ENCODE measurements around the gene CALU. TPM values are rescaled to one million over a fixed set of nuclear protein-coding genes. Genes with fewer than 3 reads are reported as not detected.

Gene CALU
- total RNA-seq, 4 donors from 2014 or later = 188 to 269 (median 199) TPM

GRCh38 chr7:128733278-128733645 is 5.9 kb upstream of the CALU start:
- no peaks in the 10 kb centered on the region for H3K27me3 ChIP-seq
- no peak for DNase-seq (ENCODE audit: extremely low spot score)
- no peak overlapping the region for H3K27ac ChIP-seq (replicated peaks in 1 of 4)
- WGBS = 63% methylated on average over 2 of the region's 2 CpGs
- intact Hi-C loops (cut with DNase I) = loop anchor here (10.0 kb wide), 1 partner anchor 142 kb away; no protein-coding TSS in a partner anchor
- no peak for TF ChIP-seq POLR2A (IDR thresholded peaks at IDR 0.05; ENCODE audit: low read depth)
- no peak for TF ChIP-seq POLR2AphosphoS5 (IDR thresholded peaks at IDR 0.05)
- no peak for TF ChIP-seq EP300 (IDR thresholded peaks at IDR 0.05)
- TF ChIP-seq CTCF (IDR thresholded peaks at IDR 0.05) = no peak
- peaks cover 0 to 6% (median 4%) of the 10 kb centered on the region in 4 donors for H3K4me1 ChIP-seq
- H3K4me3 ChIP-seq = no peak overlapping the region
- H3K36me3 ChIP-seq = no peaks in the 10 kb centered on the region
- H3K9me3 ChIP-seq = no peaks in the 10 kb centered on the region

- no peak overlapping the region for H3K27ac ChIP-seq (replicated peaks in 1 of 4)
- H3K36me3 ChIP-seq = no peaks in the 10 kb centered on the region
- peaks cover 0 to 12% (median 10%) of the 10 kb centered on the region in 4 donors for H3K4me1 ChIP-seq
- intact Hi-C loops (cut with DNase I) = loop anchor here (5.0 to 10.0 kb wide), 2 partner anchors 57 to 140 kb away; partner anchors contain the start of gene CCDC136
- no peaks in the 10 kb centered on the region for H3K27me3 ChIP-seq
- no peak for DNase-seq (ENCODE audit: extremely low spot score)
- TF ChIP-seq EP300 (IDR thresholded peaks at IDR 0.05) = no peak
- no peak for TF ChIP-seq POLR2AphosphoS5 (IDR thresholded peaks at IDR 0.05)
- TF ChIP-seq CTCF (IDR thresholded peaks at IDR 0.05) = no peak
- TF ChIP-seq POLR2A (IDR thresholded peaks at IDR 0.05; ENCODE audit: low read depth) = no peak
- 90% methylated on average over 1 of the region's 1 CpG for WGBS
- H3K9me3 ChIP-seq = no peaks in the 10 kb centered on the region
- no peak overlapping the region for H3K4me3 ChIP-seq
These were observed 4.3 kb upstream of the CALU start for GRCh38 chr7:128734890-128735289.

- TF ChIP-seq CTCF (IDR thresholded peaks at IDR 0.05) (no peak), POLR2A (IDR thresholded peaks at IDR 0.05; ENCODE audit: low read depth) (no peak), EP300 (IDR thresholded peaks at IDR 0.05) (no peak), POLR2AphosphoS5 (IDR thresholded peaks at IDR 0.05) (no peak)
- no peaks in the 10 kb centered on the region for H3K36me3 ChIP-seq
- no peaks in the 10 kb centered on the region for H3K27me3 ChIP-seq
- DNase-seq (ENCODE audit: extremely low spot score) = no peak
- no peak overlapping the region for H3K4me3 ChIP-seq
- intact Hi-C loops (cut with DNase I) = loop anchor here (5.0 to 10.0 kb wide), 2 partner anchors 57 to 139 kb away; partner anchors contain the start of gene CCDC136
- H3K27ac ChIP-seq (replicated peaks in 1 of 4) = no peak overlapping the region
- H3K9me3 ChIP-seq = no peaks in the 10 kb centered on the region
- H3K4me1 ChIP-seq = peaks cover 5 to 18% (median 16%) of the 10 kb centered on the region in 4 donors
- 98% methylated on average over 5 of the region's 5 CpGs for WGBS
These were observed 3.7 kb upstream of the CALU start for GRCh38 chr7:128735436-128735835.

- intact Hi-C loops (cut with DNase I) = loop anchor here (5.0 to 10.0 kb wide), 2 partner anchors 55 to 137 kb away; partner anchors contain the start of gene CCDC136
- peaks cover 25 to 38% (median 36%) of the 10 kb centered on the region in 4 donors for H3K4me1 ChIP-seq
- TF ChIP-seq POLR2A (IDR thresholded peaks at IDR 0.05; ENCODE audit: low read depth) = no peak
- TF ChIP-seq CTCF (IDR thresholded peaks at IDR 0.05) = no peak
- TF ChIP-seq EP300 (IDR thresholded peaks at IDR 0.05) = no peak
- TF ChIP-seq POLR2AphosphoS5 (IDR thresholded peaks at IDR 0.05) = no peak
- DNase-seq (ENCODE audit: extremely low spot score) = peak; percentile 24
- H3K27me3 ChIP-seq = no peaks in the 10 kb centered on the region
- WGBS = 91% methylated on average over 4 of the region's 4 CpGs
- H3K4me3 ChIP-seq = no peak overlapping the region
- no peaks in the 10 kb centered on the region for H3K36me3 ChIP-seq
- no peaks in the 10 kb centered on the region for H3K9me3 ChIP-seq
- H3K27ac ChIP-seq (replicated peaks in 1 of 4) = peak overlapping the region in 3 of 4 donors; percentile 91 to 99 (median 93)
These were observed 1.7 kb upstream of the CALU start for GRCh38 chr7:128737441-128737840.
